Omental fat pad (tissue), 4 donors: ENCODE results near the gene PLEK. TPM values are rescaled to one million over a fixed set of nuclear protein-coding genes. Genes with fewer than 3 reads are reported as not detected.

Experiments used
- ATAC-seq: fragments of 150-250 bp; one replicate; pipeline ENCODE4 v1.9.1; 2016; ENCODE audit warnings: mild to moderate bottlenecking, moderate library complexity; ENCODE audit not compliant: low FRiP score
- DNase-seq: peaks from one replicate; pipeline ENCODE4 v3.0.0-alpha.2; 2019; ENCODE audit warnings: low spot score
- CTCF ChIP-seq, 3 donors: fragments of 450-650 bp; IDR thresholded peaks; one replicate each; pipeline ENCODE4 v1.5.1; 2016 to 2017; ENCODE audit warnings: antibody characterized with exemption in 3 of 3, mild to moderate bottlenecking in 3 of 3, moderate library complexity in 2 of 3
- total RNA-seq, 4 donors: library from RNA; depleted of rRNA; stranded (reverse); fragments of >200 nt; gene quantifications; one replicate each; pipeline ENCODE4 v1.1.0, GENCODE V29; 2016

PLEK gene
- 10 to 100 TPM; 16.9 to 55.1 (median 31.9) TPM for total RNA-seq

DNA sequence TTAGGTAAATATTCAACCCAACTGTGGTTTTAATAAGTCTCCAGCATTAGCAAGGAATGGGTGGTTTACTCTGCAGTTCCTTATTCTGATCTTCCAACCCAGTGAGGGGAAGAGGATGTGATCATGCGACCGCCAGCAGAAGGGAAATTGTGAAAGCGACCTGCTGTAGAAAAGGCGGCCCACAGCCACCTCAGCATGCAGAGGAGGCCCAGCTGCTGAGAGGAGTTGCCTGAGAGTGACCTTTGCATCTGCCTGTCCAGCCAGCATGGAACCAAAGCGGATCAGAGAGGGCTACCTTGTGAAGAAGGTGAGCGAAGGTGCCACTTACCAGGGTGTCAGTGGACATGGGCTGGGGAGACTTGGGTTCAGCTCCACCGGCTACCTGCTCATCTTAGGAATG is at the start of gene PLEK:
Gene PLEK (plus strand): TSS at position 196 of the 400 bp plus-strand sequence. CDS start 70 bp downstream, at position 266.
- ATAC-seq (peak; percentile 8), DNase-seq (no peak)
- TF ChIP-seq CTCF (IDR thresholded peaks at IDR 0.05) = no peak

DNA sequence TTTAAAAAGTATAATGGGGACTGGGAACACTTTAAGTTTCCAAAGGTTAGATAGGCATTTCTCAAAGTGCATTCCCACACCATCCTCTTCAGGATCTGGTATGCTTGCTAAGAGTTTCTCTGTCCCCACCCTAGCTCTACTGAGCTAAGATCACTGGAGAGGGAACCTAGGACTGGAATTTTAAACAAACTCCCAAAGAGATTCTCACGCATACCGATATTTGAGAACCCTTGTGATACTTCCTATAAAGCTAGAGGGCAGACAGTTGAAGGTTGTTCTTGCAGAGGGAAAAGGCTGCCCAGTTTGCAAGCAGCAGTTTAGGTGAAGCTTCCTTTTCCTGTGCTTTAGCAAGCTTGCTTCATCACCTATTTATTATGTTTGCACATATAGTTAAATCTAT is 49.0 kb upstream of the PLEK start:
- TF ChIP-seq CTCF (IDR thresholded peaks at IDR 0.05) = no peak
- DNase-seq (no peak), ATAC-seq (no peak)

DNA sequence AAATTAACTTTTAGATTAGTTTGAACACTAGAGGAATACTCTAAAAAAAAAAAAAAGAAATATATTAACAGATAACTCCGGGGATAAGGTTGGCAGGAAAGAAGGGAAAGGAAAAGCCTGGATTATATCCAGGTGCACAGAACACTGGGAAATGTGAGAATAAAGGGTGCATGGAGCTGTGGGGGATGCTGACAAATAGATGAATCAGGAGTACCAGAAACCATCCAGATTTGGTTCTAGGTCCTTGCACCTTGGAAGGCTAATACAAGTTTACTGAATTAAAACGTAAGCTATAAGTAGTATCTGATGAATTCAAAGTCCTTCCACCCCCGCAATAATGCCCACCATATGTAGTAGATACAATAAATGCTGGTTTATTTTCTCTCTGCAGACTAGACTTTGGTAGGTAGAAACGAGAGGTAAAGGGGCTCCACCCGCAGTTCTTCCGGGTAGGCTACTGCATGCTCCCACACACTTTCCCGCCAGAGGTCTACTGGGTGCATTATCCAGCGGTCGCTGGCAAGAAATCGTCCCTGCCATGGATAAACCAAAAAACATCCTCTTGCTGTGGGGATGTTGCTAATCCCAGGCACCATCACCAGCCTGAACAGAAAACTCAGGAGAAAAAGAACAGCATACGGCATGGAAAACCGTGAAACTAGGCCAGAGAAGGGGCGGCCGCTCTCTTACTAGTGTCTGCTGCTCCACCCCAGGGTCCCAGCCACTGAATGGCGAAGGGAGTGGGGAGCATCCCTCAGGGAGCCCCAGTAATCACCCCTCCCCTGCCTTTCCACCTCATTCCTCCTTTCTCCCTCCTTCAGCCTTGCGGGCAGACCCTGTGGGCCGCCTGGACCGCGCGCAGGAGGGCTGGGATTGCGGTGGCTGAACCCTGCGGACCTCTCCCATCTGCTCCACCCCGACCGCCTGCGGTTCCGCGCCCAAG is 46.8 kb upstream of the PLEK start:
- DNase-seq = no peak

DNA sequence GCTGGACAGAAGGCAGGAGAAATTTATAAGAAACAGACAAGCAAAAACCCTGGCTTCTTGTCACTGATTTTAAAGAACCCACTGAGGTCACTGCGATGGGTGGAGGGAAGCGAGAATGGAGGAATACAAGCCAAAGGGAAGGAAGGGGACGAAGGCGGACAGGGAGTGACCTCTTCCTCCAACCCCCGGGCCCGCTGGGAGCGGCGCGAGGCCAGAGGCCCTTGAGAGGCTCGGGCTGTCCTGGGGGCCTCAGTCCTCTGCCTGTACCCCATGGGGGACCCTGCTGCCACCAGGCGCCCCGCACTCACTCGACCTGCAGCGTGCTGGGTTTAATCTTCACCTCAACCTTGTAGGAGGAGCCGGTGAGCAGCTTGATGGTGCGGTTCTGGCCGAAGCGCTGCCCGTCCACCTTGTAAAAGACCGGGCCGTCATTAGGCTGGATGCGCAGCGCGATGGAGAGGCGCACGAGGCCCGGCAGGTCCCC is 46.1 kb upstream of the PLEK start:
- DNase-seq = no peak
- no peak for TF ChIP-seq CTCF (IDR thresholded peaks at IDR 0.05)

More for the DNA sequence above, 46.8 kb upstream of the PLEK start:
- no peak for TF ChIP-seq CTCF (IDR thresholded peaks at IDR 0.05)
- peak; percentile 43 for ATAC-seq

GRCh38 chr2:68319398-68320117 is 45.5 kb upstream of the PLEK start, which contains the start of gene CNRIP1:
Gene CNRIP1, minus strand, starts transcription at chr2:68319949. Its CDS starts 549 bp downstream, at chr2:68319400.
- ATAC-seq = peak; percentile 80
- peak; percentile 35 for DNase-seq
- TF ChIP-seq CTCF (IDR thresholded peaks at IDR 0.05) = no peak

More for the DNA sequence above, 46.1 kb upstream of the PLEK start:
- peak; percentile 33 for ATAC-seq

GRCh38 chr2:68320118-68320641 is 44.9 kb upstream of the PLEK start:
- ATAC-seq (peak; percentile 16), DNase-seq (no peak)
- no peak for TF ChIP-seq CTCF (IDR thresholded peaks at IDR 0.05)
